Ovary (tissue), 9 donors: ENCODE measurements around the gene EFHD2. TPM values are rescaled to one million over a fixed set of nuclear protein-coding genes. Genes with fewer than 3 reads are reported as not detected.
A peak's percentile ranks its signal among the peaks of the same experiment; 100 is the strongest.
"Not testable (repeated sequence)": the region's sequence is repeated elsewhere in the genome, so short reads cannot be mapped to it uniquely, and the experiment has no call there.

Experiments
- DNase-seq, 5 donors: peaks; one replicate each; pipeline ENCODE4 v3.0.0-alpha.2; 2019 to 2020
- H3K27ac ChIP-seq, 2 donors: fragments of 200-600 bp; one replicate each; pipeline versions ENCODE4 v1.5.1 to v1.8.0; 2019 to 2022
- H3K27me3 ChIP-seq: fragments of 200-600 bp; one replicate; pipeline ENCODE4 v1.8.0; 2022
- H3K36me3 ChIP-seq: fragments of 200-600 bp; sonication (generic); one replicate; pipeline ENCODE4 v1.5.1; 2019
- H3K4me1 ChIP-seq: one replicate; pipeline ENCODE4 v1.8.1; 2013; ENCODE audit warnings: mild to moderate bottlenecking, moderate library complexity; ENCODE audit not compliant: insufficient read depth
- H3K4me3 ChIP-seq: fragments of 200-600 bp; sonication (generic); one replicate; pipeline ENCODE4 v1.5.1; 2017
- H3K9me3 ChIP-seq, 2 donors: fragments of 200-600 bp in 1 of 2; sonication (generic) in 1 of 2; one replicate each; pipeline versions ENCODE4 v1.5.1 to v1.8.1; 2013 to 2019; ENCODE audit warnings: mild to moderate bottlenecking in 1 of 2, moderate library complexity in 1 of 2
- EP300 ChIP-seq: sonication (generic); formaldehyde crosslinking; IDR thresholded peaks from one replicate; pipeline ENCODE4 v1.6.1; 2017; ENCODE audit warnings: antibody characterized with exemption
- POLR2A ChIP-seq: fragments of 450-650 bp; IDR thresholded peaks from one replicate; pipeline ENCODE4 v1.6.1; 2017; ENCODE audit warnings: antibody characterized with exemption, mild to moderate bottlenecking, moderate library complexity
- WGBS, 3 donors: extraction: QIAGEN DNeasy Blood & Tissue Kit in 1 of 3; methylation state at CpG; one replicate each; pipeline versions ENCODE4 v1.1.5 to v1.1.7; 2013 to 2017; 5-methylcytosine and 5-hydroxymethylcytosine counted together
- intact Hi-C, 4 donors: fragments of 100-400 bp; cut with DNase I; formaldehyde crosslinking; loops; one replicate each; pipeline versions ENCODE4 v1.11.0 to v1.15.1; 2022 to 2023
- polyA plus RNA-seq, 2 donors: library from polyadenylated mRNA; stranded (reverse); fragments of 200-250 nt in 1 of 2; fragments of 350-450 nt in 1 of 2; fragmentation: Illumina TruSeq in 1 of 2; extraction: RNeasy Lipid Tissue Mini Kit (QIAGEN cat#74804) in 1 of 2; gene quantifications; one replicate each; pipeline ENCODE4 v1.2.3, GENCODE V29; 2013 to 2014
- total RNA-seq, 7 donors: library from RNA; depleted of rRNA in 2 of 7; stranded (reverse); fragments of >200 nt in 2 of 7; fragmentation: NEBNext Ultra II Directional in 3 of 7; extraction: Animal tissue kit (Norgen Biotek cat#: 25700) in 3 of 7; gene quantifications; one replicate each; pipeline versions ENCODE4 v1.1.0 to v1.2.4, GENCODE V29; 2016 to 2023
- TF ChIP-seq, protein P1 (sequence below), 3 donors: fragments of 450-650 bp in 2 of 3; fragments of 200-600 bp in 1 of 3; IDR thresholded peaks; one replicate each; pipeline versions ENCODE4 v1.5.1 to v1.8.0; 2016 to 2022; ENCODE audit warnings: antibody characterized with exemption in 3 of 3, mild to moderate bottlenecking in 1 of 3
- donor health status: DM: no; HTN: no; CAD: no; lungs with moderate emphysema.
- donor health status: DM: no; HTN: no; CAD: no.
- donor health status: Bipolar disorder and iron deficiency.
- donor health status: DM: yes; HTN: yes; CAD: no.
- donor health status: DM: no; HTN: no; CAD: no.
- donor health status: DM: yes; HTN: yes; CAD: no.

Gene EFHD2
- total and polyA plus RNA-seq, 9 donors, result 19.6 to 63.2 (median 29.6) TPM

DNA sequence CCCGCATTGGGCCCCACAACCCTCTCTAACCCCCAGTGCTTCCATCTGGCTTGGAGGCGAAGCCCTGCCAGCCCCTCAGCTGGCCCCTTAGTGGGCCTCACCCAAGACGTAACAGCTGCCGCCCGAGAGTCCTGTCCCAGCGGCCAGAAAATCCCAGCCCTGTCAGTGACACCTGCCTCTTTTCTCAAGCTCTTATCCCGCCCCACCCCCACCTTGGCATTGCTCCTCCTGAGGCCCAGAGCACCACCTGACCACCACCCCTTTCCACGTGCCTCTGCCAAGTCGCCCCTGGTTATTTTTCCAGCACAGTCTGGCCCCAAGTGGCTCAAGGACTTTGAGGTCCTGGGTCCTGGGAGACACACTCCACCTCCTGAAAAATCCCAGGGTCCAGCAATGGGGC, 22.6 kb downstream of the EFHD2 start:
- peak in 1 of 5 donors; percentile 27 for DNase-seq
- no peaks in the 10 kb centered on the region for H3K36me3 ChIP-seq
- 21 to 46% (median 31%) methylated on average over 9 of the region's 9 CpGs for WGBS, 3 donors
- intact Hi-C loops, result loop anchor here in 1 of 4 donors (2.0 kb wide), 1 partner anchor 110 kb away; no protein-coding TSS in a partner anchor
- no peak for TF ChIP-seq EP300
- TF ChIP-seq POLR2A, result no peak
- TF ChIP-seq, protein P1, sequence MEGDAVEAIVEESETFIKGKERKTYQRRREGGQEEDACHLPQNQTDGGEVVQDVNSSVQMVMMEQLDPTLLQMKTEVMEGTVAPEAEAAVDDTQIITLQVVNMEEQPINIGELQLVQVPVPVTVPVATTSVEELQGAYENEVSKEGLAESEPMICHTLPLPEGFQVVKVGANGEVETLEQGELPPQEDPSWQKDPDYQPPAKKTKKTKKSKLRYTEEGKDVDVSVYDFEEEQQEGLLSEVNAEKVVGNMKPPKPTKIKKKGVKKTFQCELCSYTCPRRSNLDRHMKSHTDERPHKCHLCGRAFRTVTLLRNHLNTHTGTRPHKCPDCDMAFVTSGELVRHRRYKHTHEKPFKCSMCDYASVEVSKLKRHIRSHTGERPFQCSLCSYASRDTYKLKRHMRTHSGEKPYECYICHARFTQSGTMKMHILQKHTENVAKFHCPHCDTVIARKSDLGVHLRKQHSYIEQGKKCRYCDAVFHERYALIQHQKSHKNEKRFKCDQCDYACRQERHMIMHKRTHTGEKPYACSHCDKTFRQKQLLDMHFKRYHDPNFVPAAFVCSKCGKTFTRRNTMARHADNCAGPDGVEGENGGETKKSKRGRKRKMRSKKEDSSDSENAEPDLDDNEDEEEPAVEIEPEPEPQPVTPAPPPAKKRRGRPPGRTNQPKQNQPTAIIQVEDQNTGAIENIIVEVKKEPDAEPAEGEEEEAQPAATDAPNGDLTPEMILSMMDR (IDR thresholded peaks at IDR 0.05), result no peak
- no peaks in the 10 kb centered on the region for H3K27me3 ChIP-seq
- peaks cover under 1% of the 10 kb centered on the region for H3K4me1 ChIP-seq
- no peak overlapping the region for H3K27ac ChIP-seq
- no peak overlapping the region for H3K4me3 ChIP-seq
- H3K9me3 ChIP-seq, result no peaks in the 10 kb centered on the region

DNA sequence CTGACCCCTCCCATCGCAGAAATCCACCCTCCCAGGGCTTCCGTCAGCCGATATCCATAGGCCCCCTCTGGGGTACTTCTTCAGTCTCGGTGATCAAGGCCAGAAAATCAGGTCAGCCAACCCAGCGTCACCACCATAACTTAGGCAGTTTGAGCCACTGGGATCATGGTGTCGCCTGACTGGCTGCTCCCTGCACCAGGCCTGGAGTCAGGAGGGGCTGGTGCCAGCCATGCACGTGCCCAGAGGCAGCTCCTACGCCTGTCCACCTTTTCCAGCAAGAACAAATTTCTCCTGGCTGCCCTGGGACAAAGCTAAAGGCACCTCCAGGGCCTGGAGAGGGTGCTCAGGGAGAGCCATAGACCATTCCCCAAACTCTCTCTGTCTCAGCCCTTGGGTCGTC, 23.8 kb downstream of the EFHD2 start:
- no peaks in the 10 kb centered on the region for H3K36me3 ChIP-seq
- 79 to 83% (median 83%) methylated on average over 9 of the region's 9 CpGs for WGBS, 3 donors
- no peaks in the 10 kb centered on the region for H3K4me1 ChIP-seq
- H3K4me3 ChIP-seq, result no peak overlapping the region
- no peaks in the 10 kb centered on the region for H3K9me3 ChIP-seq
- H3K27ac ChIP-seq, result no peak overlapping the region
- DNase-seq, result no peak
- TF ChIP-seq POLR2A (no peak), EP300 (no peak)
- TF ChIP-seq, protein P1 (IDR thresholded peaks at IDR 0.05), result no peak
- H3K27me3 ChIP-seq, result no peaks in the 10 kb centered on the region
- intact Hi-C loops, result loop anchor here in 1 of 4 donors (2.0 kb wide), 1 partner anchor 111 kb away; no protein-coding TSS in a partner anchor

DNA sequence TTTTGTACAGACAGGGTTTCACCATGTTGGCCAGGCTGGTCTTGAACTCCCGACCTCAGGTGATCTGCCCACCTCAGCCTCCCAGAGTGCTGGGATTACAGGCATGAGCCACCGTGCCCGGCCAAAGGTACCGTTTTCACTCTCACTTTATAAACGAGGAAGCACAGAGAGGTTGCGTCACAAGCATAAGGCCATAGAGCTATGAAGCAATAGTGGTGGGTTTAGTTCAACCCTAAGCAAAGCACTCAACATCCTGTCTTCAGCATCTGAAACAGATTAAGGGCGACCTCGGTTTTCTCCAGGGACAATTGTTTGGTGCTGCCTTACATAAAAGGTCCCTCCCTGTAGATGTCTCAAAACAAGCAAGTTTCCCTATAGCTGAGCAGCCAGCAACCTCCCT, 25.1 kb downstream of the EFHD2 start:
- 68 to 82% (median 73%) methylated on average over 8 of the region's 8 CpGs for WGBS, 3 donors
- intact Hi-C loops, result not testable (repeated sequence)

DNA sequence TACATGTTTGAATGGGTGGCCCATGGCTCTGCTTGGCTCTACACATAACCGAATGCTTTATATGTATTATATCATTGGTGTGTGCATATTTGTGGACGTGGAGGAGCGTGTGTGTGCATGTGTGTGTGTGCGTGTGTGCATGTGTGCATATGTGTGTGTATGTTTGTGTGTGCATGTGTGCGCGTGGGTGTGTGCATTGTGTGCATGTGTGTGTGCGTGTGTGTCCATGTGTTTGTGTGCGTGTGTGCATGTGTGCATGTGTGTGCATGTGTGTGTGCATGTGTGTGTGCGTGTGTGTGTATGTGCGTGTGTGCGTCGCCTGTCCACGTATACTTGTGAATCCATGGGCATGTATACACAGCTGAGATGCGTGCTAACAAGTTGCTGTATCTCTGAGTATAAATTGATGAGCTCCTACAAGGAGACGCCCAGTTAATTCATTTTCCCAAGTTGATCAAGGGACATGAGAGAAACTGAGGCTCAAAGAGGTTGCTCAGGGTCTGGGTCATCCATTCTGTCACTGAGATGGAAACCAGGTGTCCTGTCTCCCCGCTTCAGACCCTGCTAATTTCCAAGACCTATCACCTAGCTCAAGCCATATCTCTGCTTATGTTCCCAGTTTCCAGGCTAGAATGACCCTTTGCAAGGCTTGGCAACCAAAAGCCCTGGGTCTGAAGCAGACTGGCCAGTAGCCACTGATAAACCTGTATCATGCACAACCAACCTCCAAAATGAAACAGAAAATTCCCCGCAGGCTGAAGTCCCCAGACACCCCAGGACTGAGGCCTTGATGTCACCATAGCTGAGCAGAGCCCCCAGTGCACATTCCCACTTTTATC, 25.8 kb downstream of the EFHD2 start:
- H3K27ac ChIP-seq, result no peak overlapping the region
- DNase-seq, result no peak
- H3K36me3 ChIP-seq, result no peaks in the 10 kb centered on the region
- TF ChIP-seq EP300 (no peak), POLR2A (no peak)
- TF ChIP-seq, protein P1 (IDR thresholded peaks at IDR 0.05), result no peak
- H3K9me3 ChIP-seq, result no peaks in the 10 kb centered on the region
- H3K4me1 ChIP-seq, result no peaks in the 10 kb centered on the region
- H3K27me3 ChIP-seq, result no peaks in the 10 kb centered on the region
- WGBS, 3 donors, result 83 to 88% (median 83%) methylated on average over 17 of the region's 17 CpGs
- H3K4me3 ChIP-seq, result no peak overlapping the region
- intact Hi-C loops, result no loop called here

More for the DNA sequence above, 25.1 kb downstream of the EFHD2 start:
- not testable (repeated sequence) for H3K4me3 ChIP-seq, DNase-seq, H3K27ac ChIP-seq, H3K27me3 ChIP-seq, H3K9me3 ChIP-seq, H3K36me3 ChIP-seq, H3K4me1 ChIP-seq

DNA sequence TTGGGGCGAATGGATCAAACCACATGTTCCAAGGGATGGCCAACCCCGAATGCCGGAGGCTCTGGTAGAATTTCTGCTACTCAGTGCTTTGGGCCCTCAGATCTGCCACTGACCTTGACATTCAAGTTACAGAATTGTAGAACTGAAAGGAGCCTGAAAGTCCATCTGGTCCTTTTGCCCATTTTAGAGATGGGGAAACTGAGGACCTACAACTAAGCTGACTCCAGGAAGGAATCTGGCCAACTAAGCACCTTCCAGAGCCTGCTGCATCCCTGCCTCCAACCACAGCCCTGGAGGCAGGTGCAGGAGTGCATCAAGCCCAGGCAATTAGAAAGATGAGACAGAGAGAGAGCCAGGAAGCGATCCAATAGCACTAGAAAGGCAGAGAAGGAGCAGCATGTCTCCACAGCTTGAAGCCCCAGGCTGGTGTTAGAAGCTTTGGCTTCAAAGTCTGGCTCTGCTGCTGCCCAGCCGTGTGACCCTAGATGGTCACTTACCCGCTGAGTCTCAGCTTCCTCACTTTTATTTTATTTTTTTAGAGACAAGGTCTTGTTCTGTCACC, 27.3 kb downstream of the EFHD2 start:
- 91 to 96% (median 95%) methylated on average over 6 of the region's 6 CpGs for WGBS, 3 donors
- H3K4me3 ChIP-seq, result no peak overlapping the region
- intact Hi-C loops, result no loop called here

More for the DNA sequence above, 27.3 kb downstream of the EFHD2 start:
- Histone ChIP-seq H3K27me3 (no peaks in the 10 kb centered on the region), H3K27ac (no peak overlapping the region), H3K4me1 (no peaks in the 10 kb centered on the region), H3K36me3 (no peaks in the 10 kb centered on the region), H3K9me3 (no peaks in the 10 kb centered on the region)
- DNase-seq, result no peak
- TF ChIP-seq EP300 (no peak), POLR2A (no peak)
- TF ChIP-seq, protein P1 (IDR thresholded peaks at IDR 0.05), result no peak
